ENCODE results near the gene FLRT3. TPM values are rescaled to one million over a fixed set of nuclear protein-coding genes. Genes with fewer than 3 reads are reported as not detected.

Gene FLRT3
- total and polyA plus RNA-seq, 10 of the 15 experiments (the other 5 are each of a cell fraction or from before 2014, with no cell fraction given) = 0.06 to 1.9 (median 0.29) TPM

DNA sequence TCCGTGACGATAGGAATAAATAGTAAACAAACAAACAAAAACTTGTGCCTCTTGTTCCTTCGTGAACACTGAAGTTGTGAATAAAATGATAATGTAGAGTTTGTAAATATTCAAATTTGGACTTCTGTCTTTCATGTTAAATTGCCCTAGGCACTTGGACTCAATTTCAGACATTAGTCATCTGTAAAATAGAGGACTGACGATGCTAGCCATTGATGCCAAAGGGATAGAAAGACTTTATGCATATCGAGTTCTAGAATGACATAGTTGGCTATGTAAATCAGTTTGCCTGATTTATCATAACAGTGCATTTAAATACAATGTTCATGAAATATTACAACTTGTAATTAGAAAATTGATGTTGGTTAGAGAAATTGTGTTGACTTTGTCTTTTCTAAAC, 45.9 kb upstream of the FLRT3 start (continued):
- TF ChIP-seq, protein P1, sequence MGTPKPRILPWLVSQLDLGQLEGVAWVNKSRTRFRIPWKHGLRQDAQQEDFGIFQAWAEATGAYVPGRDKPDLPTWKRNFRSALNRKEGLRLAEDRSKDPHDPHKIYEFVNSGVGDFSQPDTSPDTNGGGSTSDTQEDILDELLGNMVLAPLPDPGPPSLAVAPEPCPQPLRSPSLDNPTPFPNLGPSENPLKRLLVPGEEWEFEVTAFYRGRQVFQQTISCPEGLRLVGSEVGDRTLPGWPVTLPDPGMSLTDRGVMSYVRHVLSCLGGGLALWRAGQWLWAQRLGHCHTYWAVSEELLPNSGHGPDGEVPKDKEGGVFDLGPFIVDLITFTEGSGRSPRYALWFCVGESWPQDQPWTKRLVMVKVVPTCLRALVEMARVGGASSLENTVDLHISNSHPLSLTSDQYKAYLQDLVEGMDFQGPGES (IDR thresholded peaks at IDR 0.05) = no peak
- no peak for TF ChIP-seq FOS (IDR thresholded peaks at IDR 0.05; ENCODE audit: borderline replicate concordance, extremely low read depth, insufficient read length)

GRCh38 chr20:14378326-14378725, 40.9 kb upstream of the FLRT3 start:
- no peaks in the 10 kb centered on the region for H3K27me3 ChIP-seq (replicated peaks in 1 of 2; ENCODE audit: control insufficient read depth in 2 of 2, insufficient read depth in 2 of 2, low read length in 1 of 2)
- CTCF ChIA-PET = no interaction called here
- ATAC-seq (no peak), FAIRE-seq (no peak), DNase-seq (ENCODE audit: low read depth, low spot score) (no peak)
- H4K20me1 ChIP-seq (ENCODE audit: control insufficient read depth, insufficient read depth) = no peaks in the 10 kb centered on the region
- in situ Hi-C loops (cut with MboI) (no loop called here), intact Hi-C loops (cut with micrococcal nuclease; ENCODE audit: unreplicated experiment) (no loop called here)
- no peak overlapping the region for H2AFZ ChIP-seq (ENCODE audit: control insufficient read depth, low read depth, low read length)
- no peak overlapping the region for H3K4me2 ChIP-seq (ENCODE audit: control insufficient read depth, insufficient read depth)
- TF ChIP-seq KAT2A (conservative IDR thresholded peaks at IDR 0.05; ENCODE audit: control insufficient read depth, low read depth, low read length) (no peak), GATAD2B (conservative IDR thresholded peaks at IDR 0.05; ENCODE audit: low read depth) (no peak), IKZF2 (IDR thresholded peaks at IDR 0.05) (no peak), MTA2 (IDR thresholded peaks at IDR 0.05; ENCODE audit: low read depth) (no peak), SREBF2 (IDR thresholded peaks at IDR 0.05; ENCODE audit: low read length) (no peak), ETV6 (conservative IDR thresholded peaks at IDR 0.05 in 1 of 2, IDR thresholded peaks at IDR 0.05 in 1 of 2; ENCODE audit: borderline replicate concordance in 1 of 2, low read depth in 1 of 2) (no peak)
- TF ChIP-seq, protein P2, sequence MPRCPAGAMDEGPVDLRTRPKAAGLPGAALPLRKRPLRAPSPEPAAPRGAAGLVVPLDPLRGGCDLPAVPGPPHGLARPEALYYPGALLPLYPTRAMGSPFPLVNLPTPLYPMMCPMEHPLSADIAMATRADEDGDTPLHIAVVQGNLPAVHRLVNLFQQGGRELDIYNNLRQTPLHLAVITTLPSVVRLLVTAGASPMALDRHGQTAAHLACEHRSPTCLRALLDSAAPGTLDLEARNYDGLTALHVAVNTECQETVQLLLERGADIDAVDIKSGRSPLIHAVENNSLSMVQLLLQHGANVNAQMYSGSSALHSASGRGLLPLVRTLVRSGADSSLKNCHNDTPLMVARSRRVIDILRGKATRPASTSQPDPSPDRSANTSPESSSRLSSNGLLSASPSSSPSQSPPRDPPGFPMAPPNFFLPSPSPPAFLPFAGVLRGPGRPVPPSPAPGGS (IDR thresholded peaks at IDR 0.05; ENCODE audit: borderline replicate concordance, insufficient read depth, low read depth, low read length, poor library complexity, severe bottlenecking) = no peak
- H3K9me3 ChIP-seq (replicated peaks; ENCODE audit: control insufficient read depth, insufficient read depth, low read length) = no peaks in the 10 kb centered on the region
- POLR2A ChIA-PET = no interaction called here
- no peaks in the 10 kb centered on the region for H3K4me1 ChIP-seq (ENCODE audit: control insufficient read depth, insufficient read depth, low read length)
- no peak overlapping the region for H3K27ac ChIP-seq (ENCODE audit: control insufficient read depth, insufficient read depth)
- no peak overlapping the region for H3K9ac ChIP-seq (ENCODE audit: control insufficient read depth, insufficient read depth, low read length)
- no peaks in the 10 kb centered on the region for H3K79me2 ChIP-seq (ENCODE audit: control insufficient read depth, insufficient read depth, low read length)
- no peaks in the 10 kb centered on the region for H3K36me3 ChIP-seq (ENCODE audit: control insufficient read depth in 2 of 2, insufficient read depth in 2 of 2, low read length in 1 of 2)
- SMC1A ChIA-PET (ENCODE audit: uncharacterized antibody, unreplicated experiment) = interaction anchor here (0.6 kb wide), 1 partner anchor 35 kb away, joined by 3 read pairs; no protein-coding TSS in a partner anchor
- BruUV-seq (replicated peaks) = no TSS peak
- RAD21 ChIA-PET (ENCODE audit: unreplicated experiment) = no interaction called here
- H3K4me3 ChIP-seq = no peak overlapping the region

All from GM12878 (cell line).